GM18517 (cell line): ENCODE results near the gene NLGN1.
"Not testable (repeated sequence)": the region's sequence is repeated elsewhere in the genome, so short reads cannot be mapped to it uniquely, and the experiment has no call there.

Source experiments
- ATAC-seq: cut with Tn5 transposase; IDR thresholded peaks from one replicate; pipeline ENCODE4 v1.9.1; 2021; ENCODE audit warnings: mild to moderate bottlenecking, moderate library complexity; ENCODE audit not compliant: unreplicated experiment

Gene NLGN1

GRCh38 chr3:173397161-173398110, at the start of gene NLGN1:
NLGN1 (plus strand) TSS chr3:173397744.
- no peak for ATAC-seq

GRCh38 chr3:173351886-173352285, 45.7 kb upstream of the NLGN1 start:
- no peak for ATAC-seq

GRCh38 chr3:173353137-173353536, 44.4 kb upstream of the NLGN1 start:
- not testable (repeated sequence) for ATAC-seq

- no peak for ATAC-seq
Observed at GRCh38 chr3:173354124-173354523, 43.4 kb upstream of the NLGN1 start.

GRCh38 chr3:173371848-173372487, 25.6 kb upstream of the NLGN1 start:
- ATAC-seq: no peak

GRCh38 chr3:173380681-173381080, 16.9 kb upstream of the NLGN1 start:
- no peak for ATAC-seq

- not testable (repeated sequence) for ATAC-seq
Observed at GRCh38 chr3:173381936-173382335, 15.6 kb upstream of the NLGN1 start.

GRCh38 chr3:173395073-173395411, 2.5 kb upstream of the NLGN1 start:
- peak; percentile 47 for ATAC-seq

GRCh38 chr3:173395412-173396181, 1.9 kb upstream of the NLGN1 start:
- peak; percentile 91 for ATAC-seq

- no peak for ATAC-seq
Observed at GRCh38 chr3:173396191-173397041, 1.1 kb upstream of the NLGN1 start.

- no peak for ATAC-seq
Observed at GRCh38 chr3:173398111-173398479, 551 bp downstream of the NLGN1 start.

GRCh38 chr3:173399044-173399443, 1.5 kb downstream of the NLGN1 start:
- no peak for ATAC-seq

- no peak for ATAC-seq
Observed at GRCh38 chr3:173401369-173401768, 3.8 kb downstream of the NLGN1 start.

GRCh38 chr3:173402656-173403055, 5.1 kb downstream of the NLGN1 start:
- no peak for ATAC-seq

- no peak for ATAC-seq
Observed at GRCh38 chr3:173403376-173403775, 5.8 kb downstream of the NLGN1 start.

- ATAC-seq: no peak
Observed at GRCh38 chr3:173404156-173404555, 6.6 kb downstream of the NLGN1 start.

- no peak for ATAC-seq
Observed at GRCh38 chr3:173410436-173410835, 12.9 kb downstream of the NLGN1 start.

- ATAC-seq: no peak
Observed at GRCh38 chr3:173410849-173411248, 13.3 kb downstream of the NLGN1 start.

- ATAC-seq: no peak
Observed at GRCh38 chr3:173411375-173411973, 13.9 kb downstream of the NLGN1 start.

GRCh38 chr3:173416070-173416469, 18.5 kb downstream of the NLGN1 start:
- ATAC-seq: no peak
